Omental fat pad (tissue), 4 donors: ENCODE results near the gene RNF138. TPM values are rescaled to one million over a fixed set of nuclear protein-coding genes. Genes with fewer than 3 reads are reported as not detected.

Experiments
- ATAC-seq: fragments of 150-250 bp; one replicate; pipeline ENCODE4 v1.9.1; 2016; ENCODE audit warnings: mild to moderate bottlenecking, moderate library complexity; ENCODE audit not compliant: low FRiP score
- DNase-seq: peaks from one replicate; pipeline ENCODE4 v3.0.0-alpha.2; 2019; ENCODE audit warnings: low spot score
- total RNA-seq, 4 donors: library from RNA; depleted of rRNA; stranded (reverse); fragments of >200 nt; gene quantifications; one replicate each; pipeline ENCODE4 v1.1.0, GENCODE V29; 2016
- TF ChIP-seq, protein P1 (sequence below), 3 donors: fragments of 450-650 bp; IDR thresholded peaks; one replicate each; pipeline ENCODE4 v1.5.1; 2016 to 2017; ENCODE audit warnings: antibody characterized with exemption in 3 of 3, mild to moderate bottlenecking in 3 of 3, moderate library complexity in 2 of 3

The RNF138 gene
- total RNA-seq, 4 donors from 2014 or later = 13.8 to 38.3 (median 31.7) TPM

DNA sequence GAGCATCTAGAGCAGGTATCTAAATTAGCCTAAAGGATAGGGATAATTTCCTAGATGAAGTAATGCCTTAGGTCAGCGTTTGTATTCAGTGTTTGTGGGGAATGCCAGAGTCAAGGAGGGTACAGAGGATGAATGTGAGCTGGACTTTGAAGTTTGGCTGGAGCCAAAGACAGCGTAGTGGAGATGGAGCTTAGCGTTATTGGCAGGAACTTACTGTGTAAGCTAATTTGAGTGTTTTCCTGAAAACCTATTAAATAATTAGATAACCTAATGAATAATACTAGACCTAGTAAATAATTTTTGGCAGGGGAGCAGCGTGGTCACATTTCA is 4.2 kb downstream of the RNF138 start:
- TF ChIP-seq, protein P1, sequence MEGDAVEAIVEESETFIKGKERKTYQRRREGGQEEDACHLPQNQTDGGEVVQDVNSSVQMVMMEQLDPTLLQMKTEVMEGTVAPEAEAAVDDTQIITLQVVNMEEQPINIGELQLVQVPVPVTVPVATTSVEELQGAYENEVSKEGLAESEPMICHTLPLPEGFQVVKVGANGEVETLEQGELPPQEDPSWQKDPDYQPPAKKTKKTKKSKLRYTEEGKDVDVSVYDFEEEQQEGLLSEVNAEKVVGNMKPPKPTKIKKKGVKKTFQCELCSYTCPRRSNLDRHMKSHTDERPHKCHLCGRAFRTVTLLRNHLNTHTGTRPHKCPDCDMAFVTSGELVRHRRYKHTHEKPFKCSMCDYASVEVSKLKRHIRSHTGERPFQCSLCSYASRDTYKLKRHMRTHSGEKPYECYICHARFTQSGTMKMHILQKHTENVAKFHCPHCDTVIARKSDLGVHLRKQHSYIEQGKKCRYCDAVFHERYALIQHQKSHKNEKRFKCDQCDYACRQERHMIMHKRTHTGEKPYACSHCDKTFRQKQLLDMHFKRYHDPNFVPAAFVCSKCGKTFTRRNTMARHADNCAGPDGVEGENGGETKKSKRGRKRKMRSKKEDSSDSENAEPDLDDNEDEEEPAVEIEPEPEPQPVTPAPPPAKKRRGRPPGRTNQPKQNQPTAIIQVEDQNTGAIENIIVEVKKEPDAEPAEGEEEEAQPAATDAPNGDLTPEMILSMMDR (IDR thresholded peaks at IDR 0.05) = no peak
- DNase-seq = no peak
- ATAC-seq = no peak

DNA sequence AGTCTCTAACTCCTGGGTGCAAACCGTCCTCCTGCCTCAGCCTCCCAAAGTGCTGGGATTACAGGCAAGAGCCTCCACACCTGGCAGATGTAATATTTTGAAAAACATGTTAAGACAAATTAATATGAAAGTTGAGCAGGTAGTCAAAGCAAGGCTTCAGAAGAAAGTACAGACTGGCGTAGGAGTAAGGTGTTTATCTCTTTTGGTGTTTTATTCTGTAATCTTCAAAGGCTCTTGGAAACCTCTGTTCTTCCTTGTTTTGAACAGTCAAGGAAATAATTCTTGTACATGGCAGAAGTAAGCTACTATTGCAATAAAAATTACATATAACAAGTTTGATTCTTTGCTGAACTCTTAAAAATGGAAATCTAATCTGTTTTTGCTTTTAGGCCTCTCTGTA is 5.3 kb downstream of the RNF138 start:
- TF ChIP-seq, protein P1 (IDR thresholded peaks at IDR 0.05) = no peak
- ATAC-seq (no peak), DNase-seq (no peak)

DNA sequence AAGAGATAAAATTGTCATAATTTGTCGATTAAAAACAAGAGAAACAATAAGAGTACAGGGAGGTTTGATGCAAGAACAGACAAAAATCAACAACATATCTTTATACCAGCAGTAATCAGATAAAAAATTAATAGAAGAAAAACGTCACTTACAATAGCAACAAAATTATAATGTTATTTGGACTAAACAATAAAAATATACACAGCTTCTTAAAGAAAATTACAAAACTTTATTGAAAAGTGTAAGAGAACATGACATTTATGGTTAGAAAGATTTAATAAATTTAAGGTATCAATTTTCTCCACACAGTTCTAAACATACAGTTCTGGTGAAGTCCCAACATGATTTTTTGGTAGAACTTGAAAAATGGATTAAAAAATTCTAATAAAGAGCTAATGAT is 12.8 kb downstream of the RNF138 start:
- ATAC-seq (no peak), DNase-seq (no peak)
- TF ChIP-seq, protein P1 (IDR thresholded peaks at IDR 0.05) = no peak

DNA sequence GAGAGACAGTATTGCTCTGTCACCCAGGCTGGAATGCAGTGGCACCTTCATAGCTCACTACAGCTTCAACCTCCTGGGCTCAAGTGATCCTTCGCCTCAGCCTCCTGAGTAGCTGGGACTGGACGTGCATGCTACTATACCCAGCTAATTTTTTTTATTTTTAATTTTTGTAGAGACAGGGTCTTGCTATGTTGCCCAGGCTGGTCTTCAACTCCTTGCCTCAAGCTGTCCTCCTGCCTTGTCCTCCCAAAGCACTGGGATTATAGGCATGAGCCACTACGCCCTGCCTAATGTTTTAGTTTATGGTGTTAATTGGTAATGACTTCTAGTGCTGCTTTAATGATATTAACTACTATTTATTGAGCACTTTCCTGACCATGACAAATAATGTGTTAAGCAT is 18.3 kb downstream of the RNF138 start:
- no peak for ATAC-seq
- TF ChIP-seq, protein P1 (IDR thresholded peaks at IDR 0.05) = no peak
- no peak for DNase-seq

DNA sequence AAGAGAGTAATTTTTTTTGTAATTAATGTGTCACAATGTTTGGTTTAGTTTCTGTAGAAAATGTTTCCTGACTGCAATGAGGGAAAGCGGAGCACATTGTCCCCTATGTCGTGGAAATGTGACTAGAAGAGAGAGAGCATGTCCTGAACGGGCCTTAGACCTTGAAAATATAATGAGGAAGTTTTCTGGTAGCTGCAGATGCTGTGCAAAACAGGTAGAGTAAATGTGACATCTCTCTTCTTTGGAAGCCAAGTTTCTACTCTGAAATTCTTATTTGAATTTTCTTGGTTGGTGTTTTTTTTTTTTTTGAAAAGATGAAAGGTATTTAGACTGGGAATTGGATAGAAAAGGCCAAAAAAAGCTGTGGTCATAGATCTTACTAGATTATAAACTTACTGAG is 20.0 kb downstream of the RNF138 start:
- TF ChIP-seq, protein P1 (IDR thresholded peaks at IDR 0.05) = no peak
- DNase-seq (no peak), ATAC-seq (no peak)

DNA sequence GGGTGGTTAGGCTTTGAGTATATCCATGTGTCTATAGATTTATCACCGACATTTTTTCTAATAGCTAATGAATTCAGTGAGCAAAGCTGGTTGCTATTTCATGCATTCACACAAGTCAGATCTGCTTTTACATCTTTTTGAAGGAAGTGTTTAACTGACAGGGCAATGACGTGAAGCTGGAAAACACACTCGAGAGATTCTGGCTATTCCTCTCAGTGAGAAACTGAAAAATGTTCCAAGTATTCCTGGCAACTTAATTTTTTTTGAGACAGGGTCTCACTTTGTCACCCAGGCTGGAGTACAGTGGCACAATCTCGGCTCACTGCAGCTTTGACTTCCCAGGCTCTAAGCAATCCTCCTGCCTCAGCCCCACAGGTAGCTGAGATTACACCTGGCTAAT is 21.2 kb downstream of the RNF138 start:
- ATAC-seq (no peak), DNase-seq (no peak)
- TF ChIP-seq, protein P1 (IDR thresholded peaks at IDR 0.05) = no peak

DNA sequence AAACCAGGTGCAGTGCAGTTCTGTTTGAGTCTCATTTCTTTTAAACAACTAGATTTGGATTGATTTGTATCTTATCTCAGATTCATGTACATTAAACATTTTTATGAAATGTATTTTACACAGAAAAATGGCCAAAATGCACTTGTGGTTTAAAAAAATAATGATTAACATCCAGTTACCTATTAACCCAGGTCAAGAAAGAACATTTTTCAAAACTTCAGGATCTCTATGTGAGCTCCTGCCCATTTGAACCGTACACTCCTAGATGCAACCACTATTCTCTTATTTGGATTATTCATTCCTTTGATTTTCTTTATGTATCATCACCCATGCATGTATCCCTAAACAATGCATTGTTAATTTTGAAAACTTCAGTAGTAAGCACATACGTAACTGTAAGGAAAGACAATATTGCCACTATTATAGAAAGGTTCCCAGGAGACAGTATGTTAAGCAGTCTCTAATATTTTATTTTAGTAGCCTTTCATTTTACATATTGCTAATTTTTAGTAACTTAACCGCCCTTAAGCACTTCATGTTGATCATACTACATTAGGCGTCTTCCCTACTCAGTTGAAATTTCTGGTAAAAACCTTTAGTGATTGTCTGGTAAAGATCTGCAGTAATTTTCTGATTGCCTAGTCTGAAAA is 22.7 kb downstream of the RNF138 start:
- DNase-seq (no peak), ATAC-seq (no peak)
- TF ChIP-seq, protein P1 (IDR thresholded peaks at IDR 0.05) = no peak
